GM21619 (cell line): ENCODE data around the gene GDPD2.

ENCODE experiments used
- ATAC-seq: cut with Tn5 transposase; IDR thresholded peaks from one replicate; pipeline ENCODE4 v1.9.1; 2021; ENCODE audit not compliant: unreplicated experiment

The GDPD2 gene

DNA sequence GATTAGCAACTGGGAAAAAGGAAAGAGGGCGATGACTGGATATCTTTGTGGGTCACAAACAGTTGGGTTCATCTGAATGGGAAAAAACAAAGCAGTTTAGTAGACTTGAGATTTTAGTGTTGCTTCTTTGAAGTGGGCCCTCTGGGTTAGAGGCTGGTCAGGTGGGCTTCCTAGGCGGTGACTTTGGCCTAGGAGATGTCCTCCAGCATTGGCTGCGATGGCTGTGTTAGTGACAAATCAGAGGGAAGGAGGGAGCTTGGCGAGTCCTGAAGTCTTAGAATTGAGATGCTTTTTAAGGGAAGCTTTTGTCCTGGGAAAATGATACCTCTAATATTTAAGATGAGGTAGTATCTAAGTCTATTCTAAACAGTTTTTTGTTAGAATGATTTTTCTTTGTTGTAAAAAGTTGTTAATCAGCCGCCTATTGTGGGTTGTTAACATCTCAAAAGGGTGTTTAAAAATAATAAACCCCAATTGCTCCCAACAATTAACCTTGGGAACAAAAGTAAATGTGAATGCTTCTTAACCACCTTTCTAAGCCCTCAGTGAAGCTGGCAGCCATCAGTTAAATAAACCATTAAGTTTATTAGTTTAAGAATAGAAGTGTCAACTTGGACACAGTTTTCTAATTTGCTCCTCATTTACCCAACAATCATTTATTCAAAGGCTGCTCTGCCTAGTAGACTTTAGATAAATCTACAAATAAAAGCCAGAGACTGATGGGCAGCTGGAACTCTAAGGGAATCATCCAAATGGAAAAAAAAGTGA, 53.2 kb downstream of the GDPD2 start:
- no peak for ATAC-seq

DNA sequence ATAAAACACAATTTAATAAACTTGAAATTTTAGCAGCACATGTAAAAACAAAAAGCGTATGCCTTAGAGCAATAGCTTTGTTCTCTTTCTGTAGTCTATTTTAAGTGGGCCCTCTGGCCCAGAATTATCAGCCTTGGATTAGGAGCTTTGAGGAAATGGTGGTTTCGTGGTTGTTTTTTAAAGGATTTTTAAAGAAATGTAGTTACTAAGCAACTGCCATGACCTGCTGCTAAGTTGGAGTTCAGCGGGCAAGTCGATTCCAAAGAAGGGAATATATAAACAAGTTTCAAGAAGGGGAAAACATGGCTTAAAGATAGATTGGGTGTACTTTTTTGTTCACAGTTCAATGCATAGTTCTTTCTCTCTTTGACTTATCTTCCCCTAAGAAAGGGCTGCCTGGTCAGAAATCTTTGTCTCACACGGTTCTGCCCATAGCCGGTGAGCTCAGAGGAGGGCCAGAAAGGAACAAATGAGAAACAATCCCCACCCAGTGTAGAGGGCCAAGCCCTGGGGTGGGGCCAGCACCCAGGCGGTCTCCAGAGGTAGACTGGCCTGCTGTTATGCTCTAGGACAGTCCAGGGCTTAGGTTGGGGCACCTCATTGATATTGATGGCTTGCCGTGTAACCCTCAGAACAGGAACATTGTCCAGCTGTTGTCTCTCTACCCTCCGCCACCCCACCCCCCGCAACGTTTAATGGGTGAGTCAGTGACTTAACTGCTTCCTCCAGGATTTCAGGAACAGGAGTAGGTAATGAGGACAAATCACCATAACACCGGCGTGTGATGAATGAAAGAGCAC, 54.0 kb downstream of the GDPD2 start:
- ATAC-seq = no peak

DNA sequence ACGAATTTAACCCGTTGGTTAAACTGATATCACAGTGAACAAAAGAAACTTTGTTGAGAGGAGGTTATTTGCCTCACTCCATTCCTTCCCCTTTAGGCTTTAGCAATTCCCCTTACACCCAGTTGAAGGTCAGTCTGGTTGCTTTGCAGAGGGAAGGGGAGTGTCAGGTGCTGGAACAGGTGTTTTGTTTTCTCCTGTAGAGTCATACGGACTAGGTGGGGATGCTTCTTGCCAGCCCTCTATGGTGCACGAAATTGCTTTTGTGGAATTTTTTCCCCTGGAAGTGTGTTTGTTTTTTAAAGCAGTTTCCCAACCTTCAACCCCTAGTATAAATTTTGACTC, 54.6 kb downstream of the GDPD2 start:
- no peak for ATAC-seq

DNA sequence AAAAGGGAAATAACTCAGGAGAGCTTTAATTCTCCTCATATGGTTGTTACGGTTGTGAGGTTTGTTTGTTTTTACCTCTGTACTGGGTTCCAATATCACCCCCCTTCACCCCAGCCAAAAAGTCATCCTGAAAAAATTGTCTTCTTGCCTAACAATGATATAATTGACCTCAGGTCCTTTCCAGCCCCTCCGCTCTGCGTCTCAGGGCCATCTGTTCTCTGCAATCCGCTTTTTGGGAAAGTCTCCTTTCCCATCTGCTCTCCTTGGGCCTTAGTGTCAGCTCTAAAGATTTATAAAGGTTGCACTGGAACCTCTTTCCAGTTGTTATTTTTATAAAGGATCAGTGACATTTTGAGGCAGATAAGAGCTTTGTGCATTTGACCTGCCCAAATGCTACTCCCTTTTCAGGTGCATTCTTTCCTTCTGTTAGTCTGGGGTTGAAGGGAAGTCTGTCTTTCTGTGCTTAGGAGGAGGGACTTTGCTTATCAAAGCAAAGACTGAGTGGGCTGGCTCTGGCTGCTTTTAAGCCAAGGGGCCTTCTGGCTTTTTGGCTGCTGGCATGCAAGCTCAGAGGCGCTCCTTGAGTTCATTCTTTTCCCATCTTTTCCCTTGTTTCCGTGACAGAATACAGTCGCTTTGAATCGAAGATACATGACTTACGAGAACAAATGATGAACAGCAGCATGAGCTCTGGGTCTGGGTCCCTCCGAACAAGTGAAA, 55.6 kb downstream of the GDPD2 start:
- no peak for ATAC-seq

DNA sequence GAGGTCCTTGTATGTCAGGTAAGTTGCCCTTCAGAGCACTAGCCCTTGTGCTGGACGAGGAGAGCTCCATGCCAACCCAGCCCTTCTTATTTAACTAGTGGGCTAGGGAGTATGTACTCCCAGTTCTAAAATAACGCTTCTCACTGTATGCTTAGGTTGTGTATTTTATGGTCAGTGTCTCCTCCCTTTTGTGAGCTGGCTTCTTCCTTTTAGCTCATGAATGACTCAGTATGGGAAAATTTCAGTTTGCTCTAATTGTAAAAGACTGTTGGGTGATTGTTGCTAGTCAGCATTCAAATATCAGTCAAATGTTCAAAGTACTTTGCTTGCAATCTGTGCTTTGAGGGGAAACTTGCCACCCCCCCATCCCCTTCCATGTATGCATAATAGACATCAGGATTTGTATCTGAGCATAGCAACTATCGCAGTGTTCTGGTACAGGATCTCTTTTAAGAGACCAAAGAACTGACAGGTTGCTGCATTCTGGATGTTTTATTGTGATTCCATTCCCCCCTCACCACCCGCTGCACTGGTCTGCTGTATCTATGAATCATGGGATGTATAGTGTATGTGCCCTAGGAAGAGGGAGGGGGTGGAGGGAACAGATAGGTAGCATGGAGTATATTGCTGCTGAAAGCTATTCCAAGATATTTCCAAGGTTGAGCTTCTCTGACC, 56.3 kb downstream of the GDPD2 start:
- no peak for ATAC-seq

DNA sequence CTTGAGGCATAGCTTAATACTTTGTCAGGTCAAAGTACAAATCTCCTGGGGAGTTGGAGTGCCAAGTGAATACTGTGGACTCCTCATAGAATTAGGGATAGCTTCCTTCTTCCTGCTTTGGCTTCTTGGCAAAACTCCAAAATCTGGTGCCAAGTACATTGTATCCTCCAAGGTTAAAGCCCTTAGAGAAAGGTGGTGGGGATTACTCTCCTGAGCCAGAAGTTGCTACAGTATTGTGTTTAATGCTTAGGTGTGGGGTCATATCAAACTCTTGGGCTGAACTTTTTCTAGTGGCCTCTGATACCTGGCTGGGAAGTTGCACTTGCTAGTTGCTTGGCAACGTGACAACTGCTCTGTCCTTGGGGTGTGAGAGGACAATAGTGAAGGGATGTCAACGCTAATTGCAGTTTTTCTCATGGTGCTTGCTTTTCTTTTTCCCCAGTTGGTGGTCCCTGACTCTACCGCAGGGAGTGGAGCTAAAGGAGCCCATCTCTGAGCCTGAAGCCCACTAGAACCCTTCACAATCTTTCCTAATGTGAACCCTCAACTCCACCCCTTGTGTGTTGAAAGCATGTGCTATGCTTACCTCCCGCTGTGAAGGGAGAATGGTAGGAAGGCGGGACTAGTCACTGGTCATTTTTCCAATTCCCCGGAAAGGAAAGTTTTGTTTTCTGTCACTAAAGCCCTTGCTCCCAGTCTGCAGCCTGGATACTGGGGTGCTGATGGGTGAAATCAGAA, 57.0 kb downstream of the GDPD2 start:
- no peak for ATAC-seq

DNA sequence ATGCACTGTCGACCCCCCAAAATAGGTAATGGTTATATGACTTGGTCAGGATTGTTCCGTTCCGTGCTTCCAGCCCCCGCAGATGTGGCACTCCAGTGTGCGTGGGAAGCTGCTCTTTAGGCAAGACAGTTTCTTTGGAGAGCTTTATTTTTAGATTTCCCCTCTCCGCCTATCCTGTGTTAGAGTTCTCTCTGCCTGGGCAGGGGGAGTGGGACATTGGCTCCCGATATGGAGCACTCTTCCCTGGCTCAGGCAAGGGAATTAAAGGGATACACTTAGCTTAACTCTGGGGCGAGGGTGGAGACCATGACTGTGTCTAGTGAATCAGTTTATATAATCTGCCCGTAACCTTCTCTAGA, 57.5 kb downstream of the GDPD2 start:
- ATAC-seq = no peak

DNA sequence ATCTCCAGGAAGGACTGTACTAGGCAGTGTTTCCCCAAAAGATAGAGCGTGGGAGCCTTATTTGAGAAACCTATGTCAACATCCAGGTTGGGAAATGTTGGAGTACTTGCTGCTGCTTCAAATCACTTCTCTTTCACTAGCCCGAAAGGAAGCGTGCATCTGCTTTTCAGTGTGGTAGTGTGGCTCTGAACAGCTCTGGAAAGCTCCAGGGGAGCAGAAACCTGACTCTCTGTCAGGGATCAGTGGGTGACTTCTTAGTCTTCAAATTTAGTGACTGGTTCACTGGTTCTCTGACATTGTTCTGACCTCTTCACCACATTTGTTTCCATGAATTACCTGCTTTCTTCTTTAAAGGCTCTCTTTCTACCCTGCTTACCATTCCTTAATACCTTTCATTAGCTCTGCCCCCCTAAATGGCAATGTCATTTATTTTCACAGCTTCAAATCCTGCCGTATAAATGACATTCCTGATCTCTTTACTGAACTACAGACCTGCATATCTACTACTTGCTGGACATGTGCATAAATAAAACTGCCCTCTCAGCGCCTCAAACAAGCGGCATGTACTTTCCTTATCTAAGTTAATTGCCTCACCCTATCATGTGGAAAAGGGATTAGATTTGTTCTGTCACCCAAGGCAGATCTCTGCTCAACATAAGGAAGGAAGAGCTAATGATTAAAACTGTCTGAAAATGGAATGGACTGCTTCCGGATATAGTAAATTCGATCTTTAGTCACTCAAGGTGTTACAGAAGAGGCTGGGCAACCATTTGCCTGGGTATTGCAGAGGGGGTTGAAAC, 58.6 kb downstream of the GDPD2 start:
- no peak for ATAC-seq

DNA sequence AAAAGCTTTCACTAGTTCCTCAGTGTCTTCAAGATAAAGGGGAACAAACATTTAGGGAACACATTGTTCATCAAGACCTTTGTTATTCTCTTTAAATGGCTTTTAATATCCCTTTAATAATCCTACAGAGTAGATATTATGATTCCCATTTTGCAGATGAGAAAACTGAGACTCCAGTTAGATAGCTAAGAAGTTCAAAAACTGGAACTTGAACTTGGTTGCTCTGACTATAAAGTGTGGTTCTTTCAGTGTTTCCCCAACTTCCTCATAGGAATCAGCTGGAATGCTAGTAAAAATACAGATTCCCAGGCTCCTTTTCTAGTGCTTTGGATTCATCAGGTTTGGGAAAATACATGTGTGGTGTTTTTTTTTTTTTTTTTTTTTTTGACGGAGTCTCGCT, 59.2 kb downstream of the GDPD2 start:
- no peak for ATAC-seq
